ENCODE results near the gene TMEM145. TPM values are rescaled to one million over a fixed set of nuclear protein-coding genes. Genes with fewer than 3 reads are reported as not detected.
"Not testable (repeated sequence)": the region's sequence is repeated elsewhere in the genome, so short reads cannot be mapped to it uniquely, and the experiment has no call there.

Gene TMEM145
- polyA plus RNA-seq (not detected in 3 replicates), polyA minus RNA-seq (not detected in 3 replicates)
- polyA plus RNA-seq (2011; ENCODE audit: low read depth), result not detected
- polyA plus RNA-seq (2011; cell fraction: cytosol; rRNA removed), result not detected in 2 replicates
- 0.24 TPM in 1 of 2 replicates, not detected in the other for polyA plus RNA-seq (2011; cell fraction: nucleus; rRNA removed)
- not detected in 2 replicates for polyA plus RNA-seq (2012; ENCODE audit: low replicate concordance)
- polyA minus RNA-seq (2011; cell fraction: cytosol; rRNA and poly(A)+ RNA removed), result not detected
- not detected in 2 replicates for polyA minus RNA-seq (2011; cell fraction: nucleus; rRNA and poly(A)+ RNA removed)

DNA sequence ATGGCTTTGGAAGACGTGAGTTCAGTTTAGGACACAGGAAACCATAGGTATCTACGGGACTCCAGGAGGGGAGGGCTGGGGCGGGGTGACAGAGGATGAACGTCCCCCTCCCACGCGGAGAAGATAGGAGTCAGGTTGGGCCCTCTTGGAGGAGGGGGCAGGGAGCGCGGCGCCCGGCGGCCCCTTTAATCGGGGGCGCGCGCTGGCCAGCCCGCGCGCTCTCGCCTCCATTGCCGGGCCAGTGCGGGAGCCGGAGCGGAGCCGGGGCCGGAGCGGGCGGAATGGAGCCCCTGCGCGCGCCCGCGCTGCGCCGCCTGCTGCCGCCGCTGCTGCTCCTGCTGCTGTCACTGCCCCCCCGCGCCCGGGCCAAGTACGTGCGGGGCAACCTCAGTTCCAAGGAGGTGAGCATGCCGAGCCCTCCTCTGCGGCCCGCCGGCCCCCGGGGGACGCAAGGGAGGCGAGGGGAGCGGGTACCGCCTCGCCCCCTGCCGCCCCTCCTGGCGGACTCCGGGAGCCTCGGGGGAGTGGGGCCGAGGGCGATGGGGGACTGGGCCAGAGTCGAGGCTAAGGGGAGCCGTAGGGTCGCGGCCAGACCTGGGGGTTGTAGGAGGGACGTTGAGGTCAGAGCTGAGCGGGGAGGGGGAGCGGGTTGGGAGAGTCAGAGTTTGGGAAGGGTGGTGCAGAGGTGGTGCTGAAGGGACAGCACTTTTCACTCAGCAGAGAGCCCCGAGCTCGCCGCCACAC, at the start of gene TMEM145:
TMEM145 (plus strand) TSS at position 214 of the 744 bp plus-strand sequence; CDS start at position 282, 68 bp downstream.
- no peak for FAIRE-seq
- TF ChIP-seq, protein P1, sequence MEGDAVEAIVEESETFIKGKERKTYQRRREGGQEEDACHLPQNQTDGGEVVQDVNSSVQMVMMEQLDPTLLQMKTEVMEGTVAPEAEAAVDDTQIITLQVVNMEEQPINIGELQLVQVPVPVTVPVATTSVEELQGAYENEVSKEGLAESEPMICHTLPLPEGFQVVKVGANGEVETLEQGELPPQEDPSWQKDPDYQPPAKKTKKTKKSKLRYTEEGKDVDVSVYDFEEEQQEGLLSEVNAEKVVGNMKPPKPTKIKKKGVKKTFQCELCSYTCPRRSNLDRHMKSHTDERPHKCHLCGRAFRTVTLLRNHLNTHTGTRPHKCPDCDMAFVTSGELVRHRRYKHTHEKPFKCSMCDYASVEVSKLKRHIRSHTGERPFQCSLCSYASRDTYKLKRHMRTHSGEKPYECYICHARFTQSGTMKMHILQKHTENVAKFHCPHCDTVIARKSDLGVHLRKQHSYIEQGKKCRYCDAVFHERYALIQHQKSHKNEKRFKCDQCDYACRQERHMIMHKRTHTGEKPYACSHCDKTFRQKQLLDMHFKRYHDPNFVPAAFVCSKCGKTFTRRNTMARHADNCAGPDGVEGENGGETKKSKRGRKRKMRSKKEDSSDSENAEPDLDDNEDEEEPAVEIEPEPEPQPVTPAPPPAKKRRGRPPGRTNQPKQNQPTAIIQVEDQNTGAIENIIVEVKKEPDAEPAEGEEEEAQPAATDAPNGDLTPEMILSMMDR (optimal IDR thresholded peaks at IDR 0.05 in 1 of 3, IDR thresholded peaks at IDR 0.05 in 1 of 3, conservative IDR thresholded peaks at IDR 0.05 in 1 of 3; ENCODE audit: extremely low read depth in 1 of 3, insufficient read depth in 2 of 3, low read length in 3 of 3), result peak in 1 of 3 experiments; percentile 34
- TF ChIP-seq EZH2 (IDR thresholded peaks at IDR 0.05; ENCODE audit: low read length), result no peak
- Histone ChIP-seq H3K4me2 (ENCODE audit: control insufficient read depth, extremely low read depth, insufficient read depth, low read depth, low read length) (peak within 1 kb of the TSS; percentile 67), H3K9me1 (ENCODE audit: control insufficient read depth, extremely low read depth, insufficient read depth, low read length) (no peaks in the 10 kb centered on the region), H3K36me3 (ENCODE audit: control insufficient read depth in 2 of 2, extremely low read depth in 1 of 2, insufficient read depth in 2 of 2, low read length in 2 of 2) (no peaks in the 10 kb centered on the region), H3K27ac (ENCODE audit: control insufficient read depth, insufficient read depth, low read length) (no peak within 1 kb of the TSS), H3K79me2 (ENCODE audit: control insufficient read depth, insufficient read depth, low read length) (no peaks in the 10 kb centered on the region), H3K4me1 (ENCODE audit: control insufficient read depth, extremely low read depth, insufficient read depth, low read length) (no peaks in the 10 kb centered on the region), H3K4me3 (ENCODE audit: control insufficient read depth in 2 of 3, extremely low read depth in 1 of 3, insufficient read depth in 2 of 3, low read depth in 1 of 3, low read length in 3 of 3) (peak within 1 kb of the TSS; percentile 26 to 51 (median 46)), H3K9me3 (ENCODE audit: control insufficient read depth, low read depth, low read length) (no peaks in the 10 kb centered on the region), H3K9ac (ENCODE audit: control insufficient read depth, extremely low read depth, insufficient read depth, low read length) (no peak within 1 kb of the TSS), H4K20me1 (ENCODE audit: control insufficient read depth, extremely low read depth, insufficient read depth, low read length) (no peaks in the 10 kb centered on the region), H3K27me3 (ENCODE audit: control insufficient read depth, extremely low read depth, insufficient read depth, low read length) (peaks cover 35% of the 10 kb centered on the region), H2AFZ (ENCODE audit: control insufficient read depth, low read length) (no peak within 1 kb of the TSS)
- dilution Hi-C loops (cut with MboI; ENCODE audit: extremely low pct_ligation_motif_present, low sequenced_read_pairs), result no loop called here
- no peak for DNase-seq (ENCODE audit: low read depth, low spot score)

DNA sequence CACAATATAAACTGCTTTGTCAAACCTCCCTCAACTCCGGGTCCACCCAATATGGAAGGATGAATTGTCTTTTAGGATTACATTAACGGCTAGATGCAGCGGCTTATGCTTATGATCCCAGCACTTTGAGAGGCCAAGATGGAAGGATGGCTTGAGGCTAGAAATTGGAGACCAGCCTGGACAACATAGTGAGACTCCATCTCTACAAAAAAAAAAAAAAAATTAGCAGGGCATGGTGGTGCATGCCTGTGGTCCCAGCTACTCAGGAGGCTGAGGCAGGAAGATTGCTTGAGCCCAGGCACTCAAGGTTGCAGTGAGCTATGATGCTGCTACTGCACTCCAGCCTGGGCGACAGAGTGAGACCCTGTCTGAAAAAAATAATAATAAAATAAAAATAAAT, 47.0 kb upstream of the TMEM145 start:
- dilution Hi-C loops (cut with MboI; ENCODE audit: extremely low pct_ligation_motif_present, low sequenced_read_pairs); H3K36me3 ChIP-seq (ENCODE audit: control insufficient read depth in 2 of 2, extremely low read depth in 1 of 2, insufficient read depth in 2 of 2, low read length in 2 of 2); H3K79me2 ChIP-seq (ENCODE audit: control insufficient read depth, insufficient read depth, low read length); FAIRE-seq; DNase-seq (ENCODE audit: low read depth, low spot score); H3K27ac ChIP-seq (ENCODE audit: control insufficient read depth, insufficient read depth, low read length); H3K4me2 ChIP-seq (ENCODE audit: control insufficient read depth, extremely low read depth, insufficient read depth, low read depth, low read length); H4K20me1 ChIP-seq (ENCODE audit: control insufficient read depth, extremely low read depth, insufficient read depth, low read length); H2AFZ ChIP-seq (ENCODE audit: control insufficient read depth, low read length); H3K9me1 ChIP-seq (ENCODE audit: control insufficient read depth, extremely low read depth, insufficient read depth, low read length); H3K4me3 ChIP-seq (ENCODE audit: control insufficient read depth in 2 of 3, extremely low read depth in 1 of 3, insufficient read depth in 2 of 3, low read depth in 1 of 3, low read length in 3 of 3); H3K27me3 ChIP-seq (ENCODE audit: control insufficient read depth, extremely low read depth, insufficient read depth, low read length); H3K9me3 ChIP-seq (ENCODE audit: control insufficient read depth, low read depth, low read length); H3K9ac ChIP-seq (ENCODE audit: control insufficient read depth, extremely low read depth, insufficient read depth, low read length): not testable (repeated sequence)
- H3K4me1 ChIP-seq (ENCODE audit: control insufficient read depth, extremely low read depth, insufficient read depth, low read length), result peaks cover 19% of the 10 kb centered on the region

DNA sequence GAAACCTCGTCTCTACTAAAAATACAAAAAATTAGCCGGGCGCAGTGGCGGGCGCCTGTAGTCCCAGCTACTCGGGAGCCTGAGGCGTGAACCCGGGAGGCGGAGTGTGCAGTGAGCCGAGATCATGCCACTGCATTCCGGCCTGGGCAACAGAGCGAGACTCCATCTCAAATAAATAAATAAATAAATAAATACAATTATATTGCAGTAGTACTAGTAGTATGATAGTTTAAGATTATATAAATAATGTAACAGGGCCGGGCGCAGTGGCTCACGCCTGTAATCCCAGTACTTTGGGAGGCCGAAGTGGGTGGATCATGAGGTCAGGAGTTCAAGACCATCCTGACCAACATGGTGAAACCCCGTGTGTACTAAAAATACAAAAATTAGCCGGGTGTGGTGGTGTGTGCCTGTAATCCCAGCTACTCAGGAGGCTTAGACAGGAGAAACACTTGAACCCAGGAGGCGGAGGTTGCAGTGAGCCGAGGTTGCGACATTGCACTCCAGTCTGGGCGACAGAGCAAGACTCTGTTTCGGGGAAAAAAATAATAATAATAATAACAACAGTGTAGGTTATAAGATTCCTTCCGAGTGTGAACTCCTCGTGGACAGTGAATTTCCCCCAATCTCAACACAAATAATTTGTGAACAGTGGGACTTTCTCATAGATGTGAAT, 46.0 kb upstream of the TMEM145 start:
- H3K9me1 ChIP-seq (ENCODE audit: control insufficient read depth, extremely low read depth, insufficient read depth, low read length); dilution Hi-C loops (cut with MboI; ENCODE audit: extremely low pct_ligation_motif_present, low sequenced_read_pairs); H3K27me3 ChIP-seq (ENCODE audit: control insufficient read depth, extremely low read depth, insufficient read depth, low read length); H3K4me3 ChIP-seq (ENCODE audit: control insufficient read depth in 2 of 3, extremely low read depth in 1 of 3, insufficient read depth in 2 of 3, low read depth in 1 of 3, low read length in 3 of 3); H3K9me3 ChIP-seq (ENCODE audit: control insufficient read depth, low read depth, low read length); FAIRE-seq; H4K20me1 ChIP-seq (ENCODE audit: control insufficient read depth, extremely low read depth, insufficient read depth, low read length); DNase-seq (ENCODE audit: low read depth, low spot score); H3K36me3 ChIP-seq (ENCODE audit: control insufficient read depth in 2 of 2, extremely low read depth in 1 of 2, insufficient read depth in 2 of 2, low read length in 2 of 2): not testable (repeated sequence)
- H2AFZ ChIP-seq (ENCODE audit: control insufficient read depth, low read length), result peak overlapping the region; percentile 99
- peak overlapping the region; percentile 99 for H3K9ac ChIP-seq (ENCODE audit: control insufficient read depth, extremely low read depth, insufficient read depth, low read length)
- H3K79me2 ChIP-seq (ENCODE audit: control insufficient read depth, insufficient read depth, low read length), result peaks cover 19% of the 10 kb centered on the region
- H3K4me2 ChIP-seq (ENCODE audit: control insufficient read depth, extremely low read depth, insufficient read depth, low read depth, low read length), result peak overlapping the region; percentile 99
- H3K27ac ChIP-seq (ENCODE audit: control insufficient read depth, insufficient read depth, low read length), result peak overlapping the region; percentile 99
- peaks cover 25% of the 10 kb centered on the region for H3K4me1 ChIP-seq (ENCODE audit: control insufficient read depth, extremely low read depth, insufficient read depth, low read length)

All from keratinocyte (primary cell).